H9 (cell line): ENCODE measurements around the gene LRP1. TPM values are rescaled to one million over a fixed set of nuclear protein-coding genes. Genes with fewer than 3 reads are reported as not detected.

ENCODE experiments used
- DNase-seq: peaks from one replicate; pipeline ENCODE4 v3.0.0-alpha.2; 2017
- H2AFZ ChIP-seq: one replicate; pipeline ENCODE4 v1.6.1; 2013; ENCODE audit warnings: mild to moderate bottlenecking, low read length, control low read depth, moderate library complexity
- H2AK5ac ChIP-seq: 2 replicates; pipeline ENCODE4 v1.6.1; 2013; ENCODE audit warnings: low read length, control low read depth, mixed read lengths; ENCODE audit not compliant: insufficient read length
- H2BK120ac ChIP-seq: one replicate; pipeline ENCODE4 v1.6.1; 2013; ENCODE audit warnings: low read depth, mild to moderate bottlenecking, low read length, control low read depth, inconsistent platforms; ENCODE audit not compliant: poor library complexity, severe bottlenecking
- H2BK12ac ChIP-seq: 2 replicates; pipeline ENCODE4 v1.6.1; 2013; ENCODE audit warnings: low read length, control low read depth, mixed read lengths, low read depth; ENCODE audit not compliant: insufficient read length
- H2BK15ac ChIP-seq: 2 replicates; pipeline ENCODE4 v1.6.1; 2013; ENCODE audit warnings: low read depth, low read length, control low read depth
- H2BK20ac ChIP-seq: one replicate; pipeline ENCODE4 v1.6.1; 2013; ENCODE audit warnings: low read depth, mild to moderate bottlenecking, low read length, control low read depth, inconsistent platforms; ENCODE audit not compliant: poor library complexity, severe bottlenecking
- H2BK5ac ChIP-seq: 2 replicates; pipeline ENCODE4 v1.6.1; 2013; ENCODE audit warnings: low read length, control low read depth, mixed read lengths; ENCODE audit not compliant: insufficient read length
- H3K14ac ChIP-seq: 2 replicates; pipeline ENCODE4 v1.6.1; 2013; ENCODE audit warnings: low read length, control low read depth; ENCODE audit not compliant: insufficient read depth
- H3K18ac ChIP-seq: 2 replicates; pipeline ENCODE4 v1.6.1; 2013; ENCODE audit warnings: low read depth, mild to moderate bottlenecking, mixed read lengths, low read length, control low read depth; ENCODE audit not compliant: insufficient read length
- H3K23ac ChIP-seq: 2 replicates; pipeline ENCODE4 v1.6.1; 2013; ENCODE audit warnings: low read length, control low read depth, mixed read lengths, low read depth; ENCODE audit not compliant: insufficient read length
- H3K23me2 ChIP-seq: 2 replicates; pipeline ENCODE4 v1.6.1; 2013; ENCODE audit warnings: low read depth, mild to moderate bottlenecking, mixed read lengths, low read length, control low read depth; ENCODE audit not compliant: insufficient read length, poor library complexity, severe bottlenecking
- H3K27ac ChIP-seq: 2 replicates; pipeline ENCODE4 v1.5.1; 2013; ENCODE audit warnings: low read length, control low read depth, mixed read lengths, low read depth; ENCODE audit not compliant: insufficient read length
- H3K27me3 ChIP-seq: 2 replicates; pipeline ENCODE4 v1.6.1; 2013; ENCODE audit warnings: low read length, control low read depth, inconsistent platforms; ENCODE audit not compliant: insufficient read depth
- H3K4ac ChIP-seq: 2 replicates; pipeline ENCODE4 v1.6.1; 2013; ENCODE audit warnings: low read depth, mild to moderate bottlenecking, control low read depth, inconsistent platforms, low read length, moderate library complexity
- H3K4me1 ChIP-seq: 2 replicates; pipeline ENCODE4 v1.6.1; 2013; ENCODE audit warnings: low read length, control low read depth, inconsistent platforms; ENCODE audit not compliant: insufficient read depth
- H3K4me2 ChIP-seq: 2 replicates; pipeline ENCODE4 v1.6.1; 2013; ENCODE audit warnings: low read length, control low read depth, mixed read lengths; ENCODE audit not compliant: insufficient read length, insufficient read depth
- H3K56ac ChIP-seq: 2 replicates; pipeline ENCODE4 v1.6.1; 2013; ENCODE audit warnings: low read depth, mild to moderate bottlenecking, mixed read lengths, low read length, control low read depth; ENCODE audit not compliant: insufficient read length
- H3K79me1 ChIP-seq: 2 replicates; pipeline ENCODE4 v1.6.1; 2013; ENCODE audit warnings: low read depth, mild to moderate bottlenecking, moderate library complexity, low read length, control low read depth, inconsistent platforms; ENCODE audit not compliant: insufficient read depth, poor library complexity, severe bottlenecking
- H3K79me2 ChIP-seq: 2 replicates; pipeline ENCODE4 v1.6.1; 2013; ENCODE audit warnings: low read length, control low read depth, inconsistent platforms; ENCODE audit not compliant: insufficient read depth
- H3K9ac ChIP-seq: 2 replicates; pipeline ENCODE4 v1.6.1; 2013; ENCODE audit warnings: low read length, control low read depth, mixed read lengths; ENCODE audit not compliant: insufficient read length; ENCODE audit errors: extremely low read depth
- H3K9me3 ChIP-seq: one replicate; pipeline ENCODE4 v1.6.1; 2013; ENCODE audit warnings: low read depth, low read length, inconsistent platforms; ENCODE audit not compliant: control insufficient read depth
- H3T11ph ChIP-seq: one replicate; pipeline ENCODE4 v1.6.1; 2013; ENCODE audit warnings: mild to moderate bottlenecking, low read length, control low read depth, inconsistent platforms
- H4K20me1 ChIP-seq: one replicate; pipeline ENCODE4 v1.6.1; 2013; ENCODE audit not compliant: control insufficient read depth, insufficient read length, insufficient read depth
- H4K5ac ChIP-seq: 2 replicates; pipeline ENCODE4 v1.6.1; 2013; ENCODE audit warnings: low read depth, mild to moderate bottlenecking, mixed read lengths, low read length, control low read depth; ENCODE audit not compliant: insufficient read length
- H4K8ac ChIP-seq: replicated peaks from 2 replicates; pipeline ENCODE4 v1.6.1; 2013; ENCODE audit warnings: low read length, control low read depth, mixed read lengths, low read depth; ENCODE audit not compliant: insufficient read length
- H4K91ac ChIP-seq: 2 replicates; pipeline ENCODE4 v1.6.1; 2013; ENCODE audit warnings: low read depth, mild to moderate bottlenecking, moderate library complexity, mixed read lengths, low read length, control low read depth; ENCODE audit not compliant: insufficient read length
- H3K27ac Mint-ChIP-seq, 3 experiments: 2 replicates in 2 of 3; 3 replicates in 1 of 3; pipeline ENCODE4 v1.8.0; 2020 to 2021; ENCODE audit warnings: mixed read lengths in 3 of 3, mild to moderate bottlenecking in 1 of 3, moderate library complexity in 1 of 3
- H3K27me3 Mint-ChIP-seq: 2 replicates; pipeline ENCODE4 v1.8.0; 2021; ENCODE audit warnings: low read depth, mild to moderate bottlenecking, moderate library complexity, mixed read lengths
- H3K36me3 Mint-ChIP-seq, 3 experiments: 2 replicates in 2 of 3; 3 replicates in 1 of 3; pipeline ENCODE4 v1.8.0; 2020 to 2021; ENCODE audit warnings: low read depth in 3 of 3, mixed read lengths in 3 of 3; ENCODE audit not compliant: insufficient read depth in 1 of 3
- H3K4me1 Mint-ChIP-seq, 2 experiments: 2 replicates each; pipeline ENCODE4 v1.8.0; 2020; ENCODE audit warnings: mixed read lengths in 2 of 2
- H3K4me3 Mint-ChIP-seq, 2 experiments: 2 replicates in 1 of 2; 3 replicates in 1 of 2; pipeline ENCODE4 v1.8.0; 2020 to 2021; ENCODE audit warnings: mild to moderate bottlenecking in 2 of 2, mixed read lengths in 2 of 2, moderate library complexity in 1 of 2
- H3K9me3 Mint-ChIP-seq, 2 experiments: 2 replicates in 1 of 2; 3 replicates in 1 of 2; pipeline ENCODE4 v1.8.0; 2020; ENCODE audit warnings: mild to moderate bottlenecking in 2 of 2, mixed read lengths in 2 of 2, moderate library complexity in 1 of 2
- WGBS: extraction: QIAGEN DNeasy Blood & Tissue Kit; methylation state at CpG from one replicate; pipeline ENCODE4 v1.1.7; 2013; ENCODE audit warnings: missing lambda C conversion rate, low lambda C conversion rate, mixed read lengths; ENCODE audit not compliant: insufficient read length; ENCODE audit errors: extremely low coverage; 5-methylcytosine and 5-hydroxymethylcytosine counted together
- total RNA-seq: library from RNA; stranded (reverse); gene quantifications from 2 replicates; pipeline ENCODE4 v1.2.1, GENCODE V29; 2021
- TF ChIP-seq, protein P1 (sequence below): fragments of 200-600 bp; sonication (generic); conservative IDR thresholded peaks from 3 replicates; pipeline ENCODE4 v1.8.0; 2021; ENCODE audit warnings: antibody characterized with exemption, mild to moderate bottlenecking

LRP1 gene
- total RNA-seq, 1 experiment from 2014 or later: 115 TPM

DNA sequence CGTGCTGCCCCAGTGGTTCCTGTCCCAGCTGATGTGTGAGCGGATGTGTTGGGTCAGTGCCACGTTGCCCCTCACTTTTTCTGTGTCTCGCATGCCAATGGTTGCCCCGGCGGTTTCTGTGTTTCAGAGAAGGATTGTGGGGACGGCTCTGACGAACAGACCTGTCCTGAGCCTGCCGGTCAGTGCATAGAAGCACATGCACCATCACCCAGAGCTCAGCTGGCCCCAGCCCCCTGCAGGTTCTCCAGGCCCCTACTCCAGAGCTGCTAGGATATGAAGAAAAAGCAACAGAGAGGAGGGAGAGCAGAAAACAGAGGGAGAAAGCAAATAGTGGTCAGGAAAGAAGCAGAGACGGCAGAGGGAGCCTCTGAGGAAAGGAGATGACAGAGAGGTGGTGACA, 39.8 kb downstream of the LRP1 start:
- H3K9me3 Mint-ChIP-seq: no peaks in the 10 kb centered on the region
- Histone ChIP-seq H2BK20ac (no peak overlapping the region), H3K18ac (no peak overlapping the region), H4K20me1 (no peaks in the 10 kb centered on the region), H4K8ac (no peak overlapping the region), H3K23me2 (no peaks in the 10 kb centered on the region), H2BK120ac (no peak overlapping the region), H2BK5ac (no peak overlapping the region), H3K9ac (no peak overlapping the region), H3K4ac (no peak overlapping the region), H3K4me1 (no peaks in the 10 kb centered on the region), H2BK12ac (no peak overlapping the region), H2AK5ac (no peak overlapping the region), H4K5ac (no peak overlapping the region), H3K23ac (no peak overlapping the region), H2AFZ (no peak overlapping the region), H2BK15ac (no peak overlapping the region), H3K79me2 (no peaks in the 10 kb centered on the region), H3K79me1 (no peaks in the 10 kb centered on the region), H3K27me3 (no peaks in the 10 kb centered on the region), H3K9me3 (no peaks in the 10 kb centered on the region), H3K4me2 (no peak overlapping the region), H3K27ac (no peak overlapping the region), H3T11ph (no peak overlapping the region), H4K91ac (no peak overlapping the region), H3K14ac (no peak overlapping the region), H3K56ac (no peak overlapping the region)
- H3K4me1 Mint-ChIP-seq: peaks cover 0 to 9% of the 10 kb centered on the region in 2 experiments; a peak in 2 of 4 replicates
- H3K4me3 Mint-ChIP-seq: no peak overlapping the region
- no peaks in the 10 kb centered on the region for H3K27me3 Mint-ChIP-seq
- H3K27ac Mint-ChIP-seq: 0 out of 7 replicates have a peak overlapping the region, but pooled peaks of 1 of the 3 experiments have one; percentile 0
- peaks cover 39 to 91% (median 84%) of the 10 kb centered on the region in 3 experiments; a peak in 6 of 7 replicates for H3K36me3 Mint-ChIP-seq
- no peak for DNase-seq
- WGBS: no CpG with 5 or more reads among the region's 10 CpGs
- TF ChIP-seq, protein P1, sequence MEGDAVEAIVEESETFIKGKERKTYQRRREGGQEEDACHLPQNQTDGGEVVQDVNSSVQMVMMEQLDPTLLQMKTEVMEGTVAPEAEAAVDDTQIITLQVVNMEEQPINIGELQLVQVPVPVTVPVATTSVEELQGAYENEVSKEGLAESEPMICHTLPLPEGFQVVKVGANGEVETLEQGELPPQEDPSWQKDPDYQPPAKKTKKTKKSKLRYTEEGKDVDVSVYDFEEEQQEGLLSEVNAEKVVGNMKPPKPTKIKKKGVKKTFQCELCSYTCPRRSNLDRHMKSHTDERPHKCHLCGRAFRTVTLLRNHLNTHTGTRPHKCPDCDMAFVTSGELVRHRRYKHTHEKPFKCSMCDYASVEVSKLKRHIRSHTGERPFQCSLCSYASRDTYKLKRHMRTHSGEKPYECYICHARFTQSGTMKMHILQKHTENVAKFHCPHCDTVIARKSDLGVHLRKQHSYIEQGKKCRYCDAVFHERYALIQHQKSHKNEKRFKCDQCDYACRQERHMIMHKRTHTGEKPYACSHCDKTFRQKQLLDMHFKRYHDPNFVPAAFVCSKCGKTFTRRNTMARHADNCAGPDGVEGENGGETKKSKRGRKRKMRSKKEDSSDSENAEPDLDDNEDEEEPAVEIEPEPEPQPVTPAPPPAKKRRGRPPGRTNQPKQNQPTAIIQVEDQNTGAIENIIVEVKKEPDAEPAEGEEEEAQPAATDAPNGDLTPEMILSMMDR: no peak
